SK-N-SH (cell line): Measurements from ENCODE around the gene FRMD1. TPM values are rescaled to one million over a fixed set of nuclear protein-coding genes. Genes with fewer than 3 reads are reported as not detected.

Experiments
- CTCF ChIA-PET: fragments of 300-600, 350-600 bp; formaldehyde crosslinking; extraction: SDS; loops from one replicate; lab custom pipeline; 2021; lab: Yijun Ruan, JAX
- POLR2A ChIA-PET: fragments of 350-600 bp; sonication (Branson Sonifier 250); formaldehyde crosslinking; extraction: SDS; loops from one replicate; lab custom pipeline; 2020; ENCODE audit warnings: antibody characterized with exemption, inconsistent platforms; lab: Yijun Ruan, JAX
- DNase-seq: peaks from one replicate; pipeline ENCODE4 v3.0.0; 2012
- H2AFZ ChIP-seq: fragments of 200-600 bp; sonication (generic); 2 replicates; pipeline ENCODE4 v1.8.1; 2016; ENCODE audit warnings: antibody characterized with exemption, mild to moderate bottlenecking, low read depth
- H3F3A ChIP-seq: fragments of 200-600 bp; sonication (generic); replicated peaks from 2 replicates; pipeline ENCODE3; 2016; ENCODE audit warnings: antibody characterized with exemption, mild to moderate bottlenecking; ENCODE audit not compliant: insufficient read depth
- H3K27ac ChIP-seq, 2 experiments: fragments of 200-500 bp in 1 of 2; fragments of 200-600 bp in 1 of 2; sonication (Bioruptor generic) in 1 of 2; sonication (generic), shearing (Covaris generic) in 1 of 2; 2 replicates each; pipeline versions ENCODE4 v1.5.1 to v1.6.1; 2014 to 2016; ENCODE audit warnings: low read depth in 2 of 2, inconsistent platforms in 1 of 2, low read length in 1 of 2, mild to moderate bottlenecking in 1 of 2, mixed read lengths in 1 of 2
- H3K27me3 ChIP-seq: fragments of 200-600 bp; sonication (generic), shearing (Covaris generic); 2 replicates; pipeline ENCODE4 v1.6.1; 2016; ENCODE audit warnings: mixed run types; ENCODE audit not compliant: insufficient read depth
- H3K36me3 ChIP-seq, 2 experiments: fragments of 200-500 bp in 1 of 2; fragments of 200-600 bp in 1 of 2; sonication (Bioruptor generic) in 1 of 2; sonication (generic) in 1 of 2; replicated peaks in 1 of 2; 2 replicates each; pipeline versions ENCODE3 to v1.5.1; 2014 to 2016; ENCODE audit warnings: low read length in 1 of 2, mild to moderate bottlenecking in 1 of 2; ENCODE audit not compliant: insufficient read depth in 2 of 2, control insufficient read depth in 1 of 2
- H3K4me1 ChIP-seq, 2 experiments: fragments of 200-500 bp in 1 of 2; fragments of 200-600 bp in 1 of 2; sonication (Bioruptor generic) in 1 of 2; sonication (generic), shearing (Covaris generic) in 1 of 2; 2 replicates each; pipeline versions ENCODE4 v1.5.1 to v1.6.1; 2014 to 2016; ENCODE audit warnings: low read depth in 1 of 2, low read length in 1 of 2, mixed run types in 1 of 2; ENCODE audit not compliant: insufficient read depth in 2 of 2, control insufficient read depth in 1 of 2
- H3K4me2 ChIP-seq: fragments of 200-600 bp; sonication (generic), shearing (Covaris generic); 2 replicates; pipeline ENCODE4 v1.6.1; 2017; ENCODE audit warnings: mixed run types
- H3K4me3 ChIP-seq, 2 experiments: fragments of 200-500 bp in 1 of 2; fragments of 200-600 bp in 1 of 2; sonication (Bioruptor generic) in 1 of 2; sonication (generic), shearing (Covaris generic) in 1 of 2; 2 replicates each; pipeline versions ENCODE4 v1.5.1 to v1.8.1; 2014 to 2016; ENCODE audit warnings: low read depth in 2 of 2, inconsistent platforms in 1 of 2, low read length in 1 of 2, mild to moderate bottlenecking in 1 of 2, mixed read lengths in 1 of 2, moderate library complexity in 1 of 2
- H3K79me2 ChIP-seq: fragments of 200-600 bp; sonication (generic); 2 replicates; pipeline ENCODE4 v1.8.1; 2017; ENCODE audit warnings: mild to moderate bottlenecking; ENCODE audit not compliant: insufficient read depth
- H3K9ac ChIP-seq: fragments of 200-600 bp; sonication (generic); 2 replicates; pipeline ENCODE4 v1.6.1; 2017; ENCODE audit warnings: mixed run types
- H3K9me2 ChIP-seq: fragments of 200-600 bp; sonication (generic); 2 replicates; pipeline ENCODE4 v1.6.1; 2017; ENCODE audit warnings: mixed run types
- H3K9me3 ChIP-seq: fragments of 200-600 bp; sonication (generic); 2 replicates; pipeline ENCODE4 v1.6.1; 2017; ENCODE audit warnings: mixed run types, mild to moderate bottlenecking, moderate library complexity
- H4K20me1 ChIP-seq: fragments of 200-600 bp; sonication (generic); 2 replicates; pipeline ENCODE4 v1.6.1; 2017; ENCODE audit warnings: mild to moderate bottlenecking, mixed run types; ENCODE audit not compliant: insufficient read depth
- EZH2phosphoT487 ChIP-seq: fragments of 200-600 bp; sonication (generic); IDR thresholded peaks from 2 replicates; pipeline ENCODE4 v1.6.1; 2017; ENCODE audit warnings: low read depth, mixed run types, mild to moderate bottlenecking, antibody characterized with exemption, moderate library complexity, borderline replicate concordance
- FOSL2 ChIP-seq: IDR thresholded peaks from 2 replicates; pipeline ENCODE4 v1.4.0; 2012; ENCODE audit warnings: low read depth, mild to moderate bottlenecking, moderate library complexity, borderline replicate concordance
- FOXJ3 ChIP-seq: sonication (generic); formaldehyde crosslinking; IDR thresholded peaks from 2 replicates; pipeline ENCODE4 v1.5.1; 2020; ENCODE audit warnings: mild to moderate bottlenecking, missing genetic modification reagents
- FOXM1 ChIP-seq: IDR thresholded peaks from 2 replicates; pipeline ENCODE4 v1.4.0; 2012; ENCODE audit warnings: low read depth, mild to moderate bottlenecking
- GABPA ChIP-seq: IDR thresholded peaks from 2 replicates; pipeline ENCODE4 v1.4.0; 2012; ENCODE audit warnings: low read depth, mild to moderate bottlenecking
- IRF3 ChIP-seq: fragments of 150-350 bp; IDR thresholded peaks from 2 replicates; pipeline ENCODE4 v1.6.1; 2016; ENCODE audit warnings: mild to moderate bottlenecking, low read depth, low read length
- PBX3 ChIP-seq: IDR thresholded peaks from 2 replicates; pipeline ENCODE4; 2012
- RCOR1 ChIP-seq: fragments of 150-350 bp; IDR thresholded peaks from 2 replicates; pipeline ENCODE4 v1.6.1; 2017; ENCODE audit warnings: antibody characterized with exemption, low read length
- RFX5 ChIP-seq: IDR thresholded peaks from 2 replicates; pipeline ENCODE4 v1.6.1; 2012; ENCODE audit warnings: mild to moderate bottlenecking, improper control_type of control experiment, low read length
- SIN3A ChIP-seq: IDR thresholded peaks from 2 replicates; pipeline ENCODE4 v1.6.1; 2012; ENCODE audit warnings: low read depth, mild to moderate bottlenecking, low read length, moderate library complexity, borderline replicate concordance
- TCF12 ChIP-seq: IDR thresholded peaks from 2 replicates; pipeline ENCODE4 v1.4.0; 2012
- USF1 ChIP-seq: IDR thresholded peaks from 2 replicates; pipeline ENCODE4 v1.4.0; 2012; ENCODE audit warnings: low read depth, borderline replicate concordance
- WGBS: methylation state at CpG from one replicate; pipeline ENCODE4 v1.1.6; 2017; ENCODE audit warnings: low lambda C conversion rate; 5-methylcytosine and 5-hydroxymethylcytosine counted together
- polyA plus RNA-seq, 3 experiments: library from polyadenylated mRNA; depleted of rRNA; stranded (reverse); fragments of >200 nt; gene quantifications; 2 replicates each; pipeline ENCODE4 v1.2.3, GENCODE V29; 2012

FRMD1 gene
- polyA plus RNA-seq, 1 of the 3 experiments (the other 2 are of a cell fraction): not detected

GRCh38 chr6:168043193-168043847 lies 35.7 kb downstream of the FRMD1 start (continued):
- TF ChIP-seq FOXM1 (no peak), IRF3 (no peak), RCOR1 (no peak), PBX3 (no peak), SIN3A (no peak), EZH2phosphoT487 (no peak), TCF12 (no peak), RFX5 (no peak)

- Histone ChIP-seq H3K9me3 (no peaks in the 10 kb centered on the region), H3K36me3 (no peaks in the 10 kb centered on the region), H3K27ac (no peak overlapping the region), H3F3A (no peaks in the 10 kb centered on the region), H4K20me1 (no peaks in the 10 kb centered on the region), H3K4me3 (no peak overlapping the region), H3K79me2 (no peaks in the 10 kb centered on the region), H3K9ac (no peak overlapping the region), H3K27me3 (no peaks in the 10 kb centered on the region), H3K4me2 (no peak overlapping the region), H3K4me1 (peaks cover 0 to 10% of the 10 kb centered on the region in 2 experiments; a peak in 1 of 4 replicates), H3K9me2 (no peaks in the 10 kb centered on the region), H2AFZ (no peak overlapping the region)
- DNase-seq: no peak
- POLR2A ChIA-PET: no interaction called here
- CTCF ChIA-PET: no interaction called here
- WGBS: 66% methylated on average over 13 of the region's 29 CpGs
- no peak for TF ChIP-seq RFX5
- no peak for TF ChIP-seq GABPA
- no peak for TF ChIP-seq FOXJ3
- TF ChIP-seq TCF12: no peak
- no peak for TF ChIP-seq USF1
- TF ChIP-seq FOSL2: no peak
Measured at GRCh38 chr6:168042426-168043192, 36.4 kb downstream of the FRMD1 start.
